Measurements from ENCODE around the gene HEXA. TPM values are rescaled to one million over a fixed set of nuclear protein-coding genes. Genes with fewer than 3 reads are reported as not detected.

The HEXA gene
- total RNA-seq, 1 donor from 2014 or later, result 102 TPM

- H3K36me3 Mint-ChIP-seq (ENCODE audit: low read depth), result no peaks in the 10 kb centered on the region
- intact Hi-C loops (cut with micrococcal nuclease), result no loop called here
- ChIA-PET POLR2A (no interaction called here), CTCF (interaction anchor here (1.8 kb wide), 1 partner anchor 10 kb away, joined by 4 read pairs; no protein-coding TSS in a partner anchor)
- no peaks in the 10 kb centered on the region for H3K27me3 Mint-ChIP-seq
- peaks cover 3% of the 10 kb centered on the region for H3K4me1 Mint-ChIP-seq
- H3K4me3 Mint-ChIP-seq, result no peak overlapping the region
- ATAC-seq (ENCODE audit: low read depth), result no peak
- DNase-seq, result no peak
- H3K27ac Mint-ChIP-seq, result no peak overlapping the region
- no peak for TF ChIP-seq CTCF (IDR thresholded peaks at IDR 0.05)
- no peaks in the 10 kb centered on the region for H3K9me3 Mint-ChIP-seq
These were observed 72.9 kb downstream of the HEXA start for GRCh38 chr15:72302955-72303354.

Other genes with a start within 250 kb of the HEXA start
- not detected in 2 replicates for gene GRAMD2A, start 178.2 kb downstream of the HEXA start, total RNA-seq
- 1,253 and 1,275 TPM in 2 replicates for gene PKM, start 144.8 kb downstream of the HEXA start, total RNA-seq
- 70.7 and 81.4 TPM in 2 replicates for gene PARP6, start 103.5 kb downstream of the HEXA start, total RNA-seq
- 2.0 and 2.2 TPM in 2 replicates for gene CELF6, start 55.9 kb downstream of the HEXA start, total RNA-seq
- not detected in 2 replicates for gene TMEM202, start 22.3 kb upstream of the HEXA start, total RNA-seq
- gene ARIH1, start 98.3 kb upstream of the HEXA start, total RNA-seq, result 142 and 159 TPM in 2 replicates

Data from activated B cell treated with CpG ODN at 0.5 μM for 24 hours (primary cell).